GM18511 (cell line): ENCODE measurements around the gene TAP2.
"Not testable (repeated sequence)": the region's sequence is repeated elsewhere in the genome, so short reads cannot be mapped to it uniquely, and the experiment has no call there.

Source experiments
- ATAC-seq: cut with Tn5 transposase; IDR thresholded peaks from one replicate; pipeline ENCODE4 v1.9.1; 2021; ENCODE audit warnings: mild to moderate bottlenecking, moderate library complexity; ENCODE audit not compliant: unreplicated experiment

TAP2 gene

DNA sequence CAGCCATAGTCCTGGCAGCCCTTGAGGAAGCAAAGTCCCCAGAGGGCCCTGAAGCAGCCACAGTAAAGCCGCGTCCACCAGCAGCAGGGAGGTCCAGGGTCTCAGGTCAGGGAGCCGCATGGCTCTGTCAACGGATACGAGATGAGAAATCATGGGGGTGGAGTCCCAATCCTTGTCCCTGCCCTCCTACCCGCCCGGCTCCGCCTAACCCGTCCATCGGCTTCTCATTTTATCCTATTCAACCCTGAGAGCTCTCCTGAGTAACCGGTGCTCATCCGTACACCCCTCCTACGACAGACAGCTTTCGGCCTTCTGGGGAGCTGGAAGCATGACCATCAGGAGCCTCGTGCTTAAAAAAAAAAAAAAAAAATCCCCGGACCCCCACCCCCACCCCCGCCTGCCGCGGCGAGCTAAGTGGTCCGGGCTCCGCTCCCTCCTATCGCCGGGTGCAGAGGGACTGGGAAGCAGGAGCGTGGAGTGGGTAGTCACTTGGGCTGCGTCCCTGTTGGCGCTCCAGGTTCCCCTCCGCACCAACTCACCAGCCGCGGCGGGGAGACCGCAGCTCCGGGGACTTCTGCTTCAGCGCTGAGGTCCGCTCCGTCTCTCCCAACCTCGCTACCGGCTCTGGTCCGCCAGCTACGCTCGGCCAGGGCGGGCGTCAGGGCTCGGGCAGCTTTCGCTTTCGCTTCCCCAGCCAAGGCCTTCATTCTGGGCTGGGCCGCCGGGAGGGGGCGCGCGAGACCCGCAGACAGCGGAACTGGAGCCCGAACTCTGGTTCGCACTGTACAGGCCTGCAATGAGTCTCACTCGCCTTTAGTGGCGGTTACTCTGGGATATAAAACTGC lies at the start of gene TAP2:
Gene TAP2, minus strand, starts transcription at position 626 of the 845 bp plus-strand sequence. Its CDS starts 506 bp downstream, at position 120.
- ATAC-seq: peak; percentile 78

DNA sequence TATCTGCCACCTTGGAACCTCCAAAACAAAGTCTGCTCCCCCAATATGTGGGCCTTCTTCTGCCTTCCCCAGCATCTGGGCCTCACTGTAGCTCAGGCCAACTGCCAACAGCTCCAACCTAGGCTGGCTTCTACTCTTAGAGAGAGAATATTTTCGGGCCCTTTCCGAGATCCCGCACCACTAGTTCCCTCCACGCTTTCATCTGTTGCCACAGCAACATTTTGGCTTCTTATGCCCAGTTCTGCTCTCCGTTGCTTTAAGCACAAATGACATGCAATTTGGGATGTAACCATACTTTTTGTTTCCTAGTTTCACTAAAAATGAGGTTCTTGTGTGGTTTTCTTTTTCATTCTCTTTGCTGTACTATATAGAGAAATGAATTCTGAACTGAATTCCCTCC lies 49.1 kb upstream of the TAP2 start:
- no peak for ATAC-seq

DNA sequence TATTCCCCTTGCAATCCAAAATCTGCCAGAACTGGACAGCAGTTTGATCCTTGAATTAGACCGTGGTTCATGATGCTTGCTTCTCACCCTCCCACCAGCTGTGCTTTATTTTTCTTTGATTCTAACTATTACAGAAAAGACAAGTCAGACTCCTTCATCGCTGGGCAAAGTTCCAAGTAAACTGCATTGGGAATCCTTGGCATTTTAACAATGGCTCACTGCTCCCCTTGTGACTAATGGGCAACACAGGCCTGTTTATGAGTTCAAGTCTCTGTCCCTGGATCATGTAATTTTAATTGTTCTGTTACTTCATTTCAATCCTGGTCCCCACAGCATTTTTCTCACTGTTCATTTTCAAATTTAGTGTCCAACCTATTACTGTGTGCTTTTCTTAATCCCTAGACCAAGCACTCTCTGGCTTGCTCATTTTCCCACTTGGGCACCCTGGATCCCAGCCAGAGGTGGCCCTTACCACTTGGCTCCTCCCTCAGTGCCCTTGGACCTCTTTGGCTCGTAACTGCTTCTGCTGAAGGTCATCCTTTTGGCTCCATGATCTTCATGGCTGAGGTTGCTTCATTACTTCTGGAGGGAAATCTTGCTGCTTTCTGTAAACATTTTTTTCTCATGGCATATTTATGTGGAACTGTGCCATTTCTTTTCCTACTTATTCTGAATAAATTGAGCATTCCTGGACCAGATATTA lies 48.3 kb upstream of the TAP2 start:
- ATAC-seq: no peak

DNA sequence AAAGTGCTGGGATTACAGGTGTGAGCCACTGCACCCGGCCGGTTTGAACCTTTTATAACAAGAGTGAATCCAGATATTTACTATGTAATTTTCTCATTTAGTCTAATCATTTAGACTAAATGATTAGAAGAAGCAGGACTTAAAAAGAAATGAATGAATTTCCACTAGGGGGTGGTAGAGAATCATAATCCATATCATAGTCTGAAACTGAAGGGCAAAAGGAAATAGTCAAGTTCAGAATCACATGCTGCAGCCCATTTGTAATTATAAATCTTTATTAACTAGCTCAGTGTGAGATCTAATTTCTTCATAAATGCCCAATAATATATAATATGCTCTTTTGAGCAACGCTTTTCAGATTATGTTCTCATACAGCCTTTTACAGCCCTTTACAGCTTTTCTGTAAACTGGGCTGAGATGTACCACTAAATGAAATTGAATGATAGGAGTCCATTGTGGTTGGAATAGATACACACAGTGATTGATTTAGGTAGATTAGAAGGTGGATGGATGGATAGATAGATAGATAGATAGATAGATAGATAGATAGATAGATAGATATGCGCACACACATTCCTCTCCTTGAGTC lies 47.3 kb upstream of the TAP2 start:
- no peak for ATAC-seq

DNA sequence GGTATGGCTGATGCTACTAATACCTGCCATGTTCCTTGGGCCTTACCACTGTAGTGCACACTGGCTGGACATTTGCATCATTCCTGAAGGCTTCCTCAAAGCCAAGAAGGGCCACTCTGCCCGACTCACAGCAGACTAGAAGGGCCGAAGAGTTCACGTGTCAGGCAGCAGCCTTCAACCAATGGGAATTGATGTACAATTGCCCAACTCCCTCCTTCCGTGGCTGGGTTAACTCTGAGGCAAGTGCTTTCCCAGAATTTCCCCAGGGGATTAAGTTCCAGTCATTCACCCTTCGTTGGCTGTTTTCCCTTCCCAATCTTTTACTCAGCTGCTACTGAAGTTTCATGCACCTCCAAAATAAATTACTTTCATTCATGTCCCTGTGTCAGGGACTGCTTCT lies 45.2 kb upstream of the TAP2 start:
- ATAC-seq: no peak

DNA sequence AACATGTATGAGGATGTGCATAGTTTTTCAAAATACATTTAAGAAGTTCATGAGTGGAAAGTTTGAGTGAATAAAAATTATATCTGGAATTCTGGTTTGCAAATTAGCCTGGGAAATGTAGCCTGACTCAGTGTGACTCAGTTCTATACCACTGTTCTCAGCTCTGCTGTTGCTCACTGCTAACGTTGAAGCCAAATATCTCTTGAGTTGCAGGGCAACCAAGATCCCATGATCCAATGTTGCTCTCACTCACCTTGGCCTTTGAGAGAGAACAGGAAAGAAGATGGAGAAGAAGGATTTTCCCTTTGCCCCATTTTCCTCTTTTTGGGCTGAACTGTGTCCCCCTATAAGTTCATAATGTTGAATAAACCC lies 44.3 kb upstream of the TAP2 start:
- ATAC-seq: no peak

DNA sequence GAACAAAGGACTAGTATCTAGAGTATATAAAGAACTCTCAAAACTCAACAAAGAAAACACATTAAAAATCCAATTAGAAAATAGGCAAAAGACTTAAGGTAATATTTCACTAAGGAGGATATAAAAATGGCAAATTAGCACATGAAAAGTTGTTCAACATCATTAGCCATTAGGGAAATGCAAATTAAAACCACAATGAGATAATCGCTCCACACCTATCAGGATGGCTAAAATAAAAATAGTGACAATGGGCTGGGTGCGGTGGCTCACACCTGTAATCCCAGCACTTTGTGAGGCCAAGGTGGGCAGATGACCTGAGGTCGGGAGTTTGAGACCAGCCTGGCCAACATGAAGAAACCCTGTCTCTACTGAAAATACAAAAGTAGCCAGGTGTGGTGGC lies 42.4 kb upstream of the TAP2 start:
- not testable (repeated sequence) for ATAC-seq

DNA sequence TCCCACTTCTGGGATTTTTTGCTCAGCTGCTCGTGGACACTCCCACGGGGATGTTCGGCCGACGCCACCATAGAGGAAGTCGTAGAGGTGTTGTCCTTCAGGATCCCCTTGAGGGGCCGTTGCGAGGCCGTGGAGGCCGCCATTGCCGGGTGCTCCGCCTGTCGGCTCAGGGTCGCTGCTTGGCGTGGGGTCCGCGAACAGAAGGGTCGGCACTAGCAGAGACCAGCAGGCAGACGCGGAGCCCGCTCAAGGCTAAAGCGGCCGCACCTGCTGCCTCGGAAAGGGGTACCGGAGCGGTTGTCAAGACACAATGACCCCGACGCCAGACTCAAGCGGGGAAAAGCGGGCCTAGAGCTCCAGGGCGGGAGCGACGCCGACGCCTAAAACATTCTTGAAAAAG lies 41.2 kb upstream of the TAP2 start:
- no peak for ATAC-seq

DNA sequence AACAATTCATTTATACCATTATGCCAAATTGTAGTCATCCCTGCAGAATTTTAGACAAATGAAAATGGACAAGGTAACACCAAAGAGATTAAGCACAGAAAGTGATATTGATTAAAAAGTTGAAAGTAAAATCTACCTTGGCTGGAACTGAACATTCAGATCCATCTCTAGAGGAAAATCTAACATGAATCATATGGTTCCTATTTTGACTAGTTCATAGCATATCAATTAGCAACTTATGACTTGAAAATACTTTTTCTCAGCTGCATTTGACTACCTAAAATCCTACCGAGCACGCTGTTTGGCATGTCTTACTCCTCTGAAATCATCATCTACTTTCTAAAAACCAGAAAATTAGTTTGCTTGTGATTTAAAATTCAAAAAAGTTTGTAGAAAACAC lies 38.1 kb upstream of the TAP2 start:
- ATAC-seq: no peak

DNA sequence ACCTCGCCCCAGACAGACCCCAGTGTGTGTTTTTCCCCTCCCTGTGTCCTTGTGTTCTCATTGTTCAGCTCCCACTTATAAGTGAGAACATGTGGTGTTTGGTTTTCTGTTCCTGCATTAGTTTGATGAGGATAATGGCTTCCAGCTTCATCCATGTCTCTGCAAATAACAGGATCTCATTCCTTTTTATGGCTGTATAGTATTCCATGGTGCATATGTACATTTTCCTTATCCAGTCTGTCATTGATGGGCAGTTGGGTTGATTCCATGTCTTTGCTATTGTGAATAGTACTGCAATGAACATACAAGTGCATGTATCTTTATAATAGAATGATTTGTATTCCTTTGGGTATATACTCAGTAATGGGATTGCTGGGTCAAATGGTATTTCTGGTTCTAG lies 35.4 kb upstream of the TAP2 start:
- ATAC-seq: not testable (repeated sequence)

DNA sequence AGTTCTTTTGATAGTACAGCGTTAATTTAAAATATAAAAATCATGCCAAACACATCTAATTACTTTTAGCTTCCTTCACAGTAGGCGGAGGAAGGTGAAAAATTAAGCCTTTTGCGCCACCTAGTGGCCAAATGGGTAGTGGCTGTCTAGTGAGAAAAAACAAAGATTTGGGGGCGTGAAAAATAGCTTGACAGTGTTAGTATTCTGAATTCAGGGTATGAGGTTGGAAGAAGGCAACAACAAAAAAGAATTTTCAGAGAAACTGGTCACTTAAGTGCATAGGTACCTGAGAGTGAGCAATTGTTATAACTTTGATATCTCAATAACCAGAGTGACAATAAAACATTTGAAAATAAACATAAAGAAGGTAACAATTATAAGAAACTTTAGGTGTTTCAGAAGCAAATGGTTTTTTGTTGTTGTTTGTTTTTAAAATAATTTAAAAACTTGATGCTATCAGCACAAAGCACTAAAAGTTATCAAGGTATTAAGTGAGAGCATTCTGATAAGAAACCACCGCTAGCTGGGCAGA lies 29.8 kb upstream of the TAP2 start:
- no peak for ATAC-seq

DNA sequence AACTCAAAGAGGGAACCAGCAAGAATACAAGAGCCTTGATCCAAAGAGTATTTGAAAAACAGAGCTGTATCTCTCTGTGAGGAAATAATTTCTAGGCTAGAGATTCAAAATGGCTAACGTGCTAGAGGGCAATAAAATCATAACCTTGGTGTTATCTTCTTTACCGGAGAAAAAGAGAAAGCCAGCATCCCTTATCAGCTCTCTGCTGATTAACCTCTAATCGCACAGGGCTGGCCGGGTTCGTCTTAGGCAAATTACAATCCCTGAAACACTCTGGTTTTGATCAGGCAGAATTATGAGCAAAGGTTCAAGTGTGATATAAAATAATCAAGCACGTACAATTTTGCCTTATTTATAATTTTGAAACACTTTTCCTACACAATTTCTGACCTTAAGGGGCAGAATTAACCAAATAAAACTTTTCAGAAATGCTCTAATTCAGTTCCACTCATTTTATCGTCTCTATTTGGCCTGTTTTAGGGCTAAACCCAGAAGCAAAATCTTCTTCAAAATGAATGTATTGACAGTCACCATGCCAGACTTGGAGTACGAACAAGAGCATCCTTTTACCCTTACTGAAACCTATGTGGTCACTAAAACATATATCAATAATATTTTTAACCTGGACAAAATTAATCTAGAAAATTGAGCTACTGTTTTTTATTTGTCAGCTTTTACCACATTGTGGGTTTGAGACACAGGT lies 29.2 kb upstream of the TAP2 start:
- ATAC-seq: no peak

DNA sequence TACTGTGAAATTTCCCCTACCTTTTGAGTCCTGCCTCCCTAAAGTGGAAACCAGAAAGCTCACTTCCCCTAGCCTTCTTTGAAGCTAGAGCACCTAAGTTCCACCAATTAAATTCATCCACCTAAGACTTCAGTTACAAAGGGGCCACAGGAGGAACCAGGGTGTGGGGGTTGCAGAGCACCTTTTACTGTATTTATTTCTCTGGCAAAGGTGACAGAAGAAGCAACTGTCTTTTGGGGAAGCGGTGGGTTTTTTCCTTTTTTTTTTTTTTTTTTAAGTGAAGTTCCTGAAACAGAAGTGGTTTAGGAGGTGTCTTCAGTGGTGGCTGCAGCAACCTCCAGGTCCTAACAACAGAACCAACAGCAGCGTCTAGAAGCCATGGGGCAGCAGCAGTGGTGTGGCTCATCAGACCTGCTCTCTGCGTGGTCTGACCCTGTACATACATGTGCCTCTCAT lies 28.5 kb upstream of the TAP2 start:
- ATAC-seq: peak; percentile 52

DNA sequence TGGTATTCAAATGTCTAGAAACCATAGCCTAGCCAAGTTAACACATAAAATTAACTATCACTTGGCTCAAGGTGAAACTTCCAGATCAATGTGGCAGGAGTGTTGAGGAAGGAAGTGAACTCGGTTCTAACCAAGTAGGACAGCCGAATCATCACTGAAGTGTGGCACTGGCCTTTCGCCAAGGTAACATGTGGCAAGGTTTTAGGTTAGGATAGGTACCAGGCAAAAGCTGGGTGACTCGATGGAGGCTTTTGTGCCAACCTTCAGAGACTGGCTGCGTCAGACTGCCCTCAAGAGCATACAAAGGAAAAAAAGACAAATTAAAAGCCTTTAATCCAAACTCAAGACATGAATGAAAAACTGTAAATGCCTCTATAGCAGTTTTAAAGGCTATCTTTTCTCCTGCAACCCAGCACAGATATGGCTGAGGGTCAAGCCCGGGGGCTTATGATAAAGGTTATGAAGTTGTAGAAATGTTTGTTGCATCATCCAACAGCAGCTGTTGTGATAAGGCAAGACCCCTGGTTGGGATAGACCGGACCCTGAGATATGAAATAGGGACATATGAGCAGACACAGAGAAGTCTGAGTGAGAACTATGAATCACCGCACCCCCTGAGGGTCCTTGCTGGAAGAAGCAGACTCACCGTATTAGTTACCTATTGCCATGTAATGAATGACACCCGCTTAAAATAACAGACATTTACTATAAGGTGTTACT lies 27.3 kb upstream of the TAP2 start:
- no peak for ATAC-seq

DNA sequence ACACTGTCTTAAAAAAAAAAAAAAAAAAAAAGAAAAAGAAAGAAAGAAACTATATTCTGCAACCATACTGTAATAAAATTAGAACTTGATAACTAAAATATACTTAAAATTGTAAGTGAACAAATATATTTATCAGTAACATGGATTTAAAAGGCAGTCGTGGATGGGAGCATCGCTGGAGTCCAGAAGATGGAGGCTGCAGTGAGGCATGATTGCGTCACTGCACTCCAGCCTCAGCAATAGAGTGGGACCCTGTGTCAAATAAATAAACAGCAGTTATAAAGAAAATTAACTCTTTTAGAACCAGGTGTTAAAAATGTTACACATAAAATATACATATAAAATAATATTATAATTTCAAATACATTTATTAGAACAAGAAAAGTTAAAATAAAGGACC lies 24.2 kb upstream of the TAP2 start:
- ATAC-seq: no peak

DNA sequence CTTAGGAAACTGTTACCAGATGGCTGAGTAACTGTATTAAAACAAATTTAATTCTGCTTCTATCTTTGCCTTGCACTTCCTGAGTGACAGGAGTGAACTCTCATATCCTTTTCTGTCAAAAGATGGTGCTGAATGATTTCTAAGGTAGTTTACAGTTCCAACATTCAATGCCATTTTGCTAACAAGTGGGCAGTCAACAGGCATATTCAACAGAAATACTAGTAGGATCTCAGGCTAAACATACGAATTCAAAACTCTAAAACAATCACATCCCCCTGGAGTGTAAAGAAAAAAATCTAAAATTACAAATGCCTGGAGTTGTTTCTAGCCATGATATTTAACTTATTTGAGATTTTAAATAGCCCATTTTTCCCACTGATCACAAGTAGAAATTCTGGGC lies 22.1 kb upstream of the TAP2 start:
- ATAC-seq: no peak

DNA sequence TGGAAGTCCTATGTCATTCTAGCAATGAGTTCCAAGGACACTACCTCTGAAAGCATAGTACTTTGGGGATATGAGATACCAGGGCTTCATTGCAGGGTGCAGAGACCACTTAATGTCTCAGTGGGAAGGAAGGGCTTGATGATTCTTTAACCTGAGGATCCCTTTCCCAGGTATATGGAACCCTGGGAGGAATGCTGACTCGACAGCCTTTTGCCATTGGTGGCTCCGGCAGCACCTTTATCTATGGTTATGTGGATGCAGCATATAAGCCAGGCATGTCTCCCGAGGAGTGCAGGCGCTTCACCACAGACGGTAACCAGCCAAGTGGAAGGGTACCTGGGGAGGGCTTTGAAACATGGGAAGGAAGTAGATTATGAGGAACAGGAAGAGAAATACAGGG lies 19.7 kb upstream of the TAP2 start:
- no peak for ATAC-seq

DNA sequence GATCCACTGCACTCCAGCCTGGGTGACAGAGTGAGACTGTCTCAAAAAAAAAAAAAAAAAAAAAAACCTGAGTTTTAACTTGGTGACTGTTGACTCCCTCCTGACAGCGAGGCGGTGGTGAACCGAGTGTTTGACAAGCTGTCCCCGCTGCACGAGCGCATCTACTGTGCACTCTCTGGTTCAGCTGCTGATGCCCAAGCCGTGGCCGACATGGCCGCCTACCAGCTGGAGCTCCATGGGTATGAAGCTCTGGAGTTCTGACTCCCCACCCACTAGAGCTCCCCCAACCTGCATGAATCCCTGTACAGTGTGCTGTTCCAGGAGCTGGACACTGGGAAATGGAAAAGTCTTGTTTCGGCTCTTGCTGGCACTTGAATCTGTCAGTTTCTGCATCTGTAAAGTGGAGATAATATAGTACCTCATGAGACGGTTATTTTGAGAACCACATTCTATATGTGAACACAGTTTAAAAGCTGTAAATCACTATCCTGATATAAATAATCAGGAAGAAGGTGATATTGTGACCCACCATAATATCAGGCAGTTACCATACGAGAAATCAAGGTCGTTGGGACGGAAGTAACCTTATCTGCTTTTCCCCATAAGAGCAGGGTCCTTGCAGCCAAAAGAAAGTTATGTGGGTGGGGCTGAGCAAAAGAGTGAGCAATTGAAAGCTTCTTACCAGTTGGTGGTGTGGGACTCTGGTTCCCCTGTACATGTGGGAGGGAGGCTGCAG lies 18.8 kb upstream of the TAP2 start:
- no peak for ATAC-seq

DNA sequence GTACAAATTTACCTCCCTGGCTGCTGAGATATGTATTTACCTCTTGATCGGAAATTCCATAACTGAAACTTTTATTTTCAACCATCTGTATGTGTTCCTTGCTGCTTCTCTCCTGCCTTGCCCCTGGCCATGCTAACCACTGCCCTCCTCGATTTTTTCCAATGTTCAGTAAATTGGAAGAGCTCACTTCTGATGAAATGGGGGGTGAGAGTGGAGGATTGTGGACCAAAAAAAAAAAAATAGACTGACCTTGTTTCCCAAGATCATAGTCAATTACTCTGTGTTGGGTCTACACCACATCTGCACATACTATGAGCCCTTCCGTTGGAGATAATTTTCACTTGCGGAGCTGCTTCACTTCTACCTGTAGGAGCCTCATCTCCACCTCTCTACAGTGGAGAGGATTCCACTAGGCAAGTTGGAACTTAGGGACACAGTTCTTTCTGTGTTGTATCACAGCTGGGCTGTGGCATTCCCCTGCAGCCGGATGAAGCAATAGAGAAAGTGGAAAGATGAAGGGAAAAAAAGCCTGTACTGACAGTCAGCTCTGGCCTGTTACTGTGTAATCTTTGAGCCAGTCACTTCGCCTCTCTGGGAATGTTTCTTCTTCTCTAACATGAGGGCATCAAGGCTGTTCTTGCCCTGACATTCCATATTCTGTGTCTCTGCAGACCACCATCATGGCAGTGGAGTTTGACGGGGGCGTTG lies 17.1 kb upstream of the TAP2 start:
- no peak for ATAC-seq
